22Rv1 (cell line): ENCODE data around the gene DCHS1.

ENCODE experiments used
- CTCF ChIP-seq: fragments of 450-650 bp; IDR thresholded peaks from 2 replicates; pipeline ENCODE4 v1.5.1; 2017; ENCODE audit warnings: mild to moderate bottlenecking
- ZFX ChIP-seq: fragments of 450-650 bp; IDR thresholded peaks from 2 replicates; pipeline ENCODE4 v1.6.1; 2017; ENCODE audit warnings: antibody characterized with exemption, borderline replicate concordance

GRCh38 chr11:6652182-6652581 is 3.4 kb downstream of the DCHS1 start:
- TF ChIP-seq CTCF (no peak), ZFX (no peak)
